Endodermal cell (in vitro differentiated cells): ENCODE measurements around the gene CTNND2. TPM values are rescaled to one million over a fixed set of nuclear protein-coding genes. Genes with fewer than 3 reads are reported as not detected.

Experiments
- DNase-seq: peaks from one replicate; pipeline ENCODE4 v3.0.0-alpha.2; 2017
- H3K27ac ChIP-seq: 2 replicates; pipeline ENCODE4 v1.5.1; 2013; ENCODE audit warnings: mild to moderate bottlenecking, low read depth, low read length, moderate library complexity
- H3K27me3 ChIP-seq: 2 replicates; pipeline ENCODE4 v1.6.1; 2013; ENCODE audit warnings: mild to moderate bottlenecking, low read length, moderate library complexity; ENCODE audit not compliant: insufficient read depth, control insufficient read depth, poor library complexity, severe bottlenecking
- H3K36me3 ChIP-seq: 2 replicates; pipeline ENCODE4 v1.7.0; 2013; ENCODE audit warnings: mild to moderate bottlenecking, low read length, moderate library complexity; ENCODE audit not compliant: control insufficient read depth, insufficient read depth
- H3K4me1 ChIP-seq: one replicate; pipeline ENCODE4 v1.7.0; 2013; ENCODE audit warnings: low read length; ENCODE audit not compliant: control insufficient read depth, insufficient read depth
- H3K4me3 ChIP-seq: 2 replicates; pipeline ENCODE4 v1.5.1; 2013; ENCODE audit warnings: mild to moderate bottlenecking, low read length, moderate library complexity
- H3K9ac ChIP-seq: 2 replicates; pipeline ENCODE4 v1.6.1; 2013; ENCODE audit warnings: mild to moderate bottlenecking, low read length, moderate library complexity; ENCODE audit not compliant: poor library complexity, severe bottlenecking; ENCODE audit errors: extremely low read depth
- H3K9me3 ChIP-seq: 2 replicates; pipeline ENCODE4 v1.6.1; 2013; ENCODE audit warnings: mild to moderate bottlenecking, low read length, moderate library complexity; ENCODE audit not compliant: control insufficient read depth
- H3K27ac Mint-ChIP-seq: 2 replicates; pipeline ENCODE4 v1.8.0; 2020; ENCODE audit warnings: mixed read lengths
- H3K27me3 Mint-ChIP-seq: 2 replicates; pipeline ENCODE4 v1.8.0; 2021; ENCODE audit warnings: mild to moderate bottlenecking, mixed read lengths; ENCODE audit not compliant: insufficient read depth
- H3K36me3 Mint-ChIP-seq: 2 replicates; pipeline ENCODE4 v1.8.0; 2020; ENCODE audit warnings: low read depth, mixed read lengths
- H3K4me1 Mint-ChIP-seq: 2 replicates; pipeline ENCODE4 v1.8.0; 2020; ENCODE audit warnings: mixed read lengths
- H3K4me3 Mint-ChIP-seq: 2 replicates; pipeline ENCODE4 v1.8.0; 2020; ENCODE audit warnings: mild to moderate bottlenecking, moderate library complexity, mixed read lengths
- H3K9me3 Mint-ChIP-seq: 2 replicates; pipeline ENCODE4 v1.8.0; 2020; ENCODE audit warnings: mild to moderate bottlenecking, mixed read lengths
- WGBS, 2 experiments: methylation state at CpG; one replicate each; pipeline versions ENCODE4 v1.1.5 to v1.1.7; 2013; ENCODE audit warnings: missing lambda C conversion rate in 2 of 2, mixed read lengths in 1 of 2; ENCODE audit not compliant: insufficient coverage in 1 of 2, insufficient read length in 1 of 2; 5-methylcytosine and 5-hydroxymethylcytosine counted together
- total RNA-seq, 2 donors: library from RNA; stranded (reverse); fragmentation: NEBNext Ultra II Directional in 1 of 2; extraction: Animal tissue kit (Norgen Biotek cat#: 25700) in 1 of 2; gene quantifications; 2 replicates in 1 of 2; 3 replicates in 1 of 2; pipeline ENCODE4 v1.2.1, GENCODE V29; 2021
- TF ChIP-seq, protein P1 (sequence below): fragments of 200-600 bp; sonication (generic); conservative IDR thresholded peaks from 2 replicates; pipeline ENCODE4 v1.5.0; 2021; ENCODE audit warnings: antibody characterized with exemption, mild to moderate bottlenecking

Gene CTNND2
- total RNA-seq, 2 donors from 2014 or later = 6.5 to 10.3 TPM

DNA sequence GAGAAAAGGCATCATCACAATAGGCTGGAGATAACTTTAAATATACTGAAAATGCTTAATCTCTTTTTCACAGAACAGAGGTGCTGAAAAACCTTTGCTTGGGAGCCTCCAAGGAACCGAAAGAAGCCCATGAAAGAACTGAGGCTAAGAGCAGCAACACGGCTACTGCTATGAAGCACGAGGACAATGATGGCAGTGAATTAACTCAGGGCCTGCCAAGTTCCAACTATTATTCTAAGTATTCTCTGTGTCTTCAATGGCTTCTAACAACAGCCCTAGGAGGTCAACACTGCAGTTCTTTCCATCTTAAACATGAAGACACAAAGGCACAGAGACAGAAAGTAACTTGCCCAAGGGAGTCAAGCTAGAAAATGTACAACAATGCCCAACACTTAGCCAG lies 850.2 kb downstream of the CTNND2 start:
- Mint-ChIP-seq H3K27ac (no peak overlapping the region), H3K4me3 (no peak overlapping the region)
- H3K9ac ChIP-seq = no peak overlapping the region

DNA sequence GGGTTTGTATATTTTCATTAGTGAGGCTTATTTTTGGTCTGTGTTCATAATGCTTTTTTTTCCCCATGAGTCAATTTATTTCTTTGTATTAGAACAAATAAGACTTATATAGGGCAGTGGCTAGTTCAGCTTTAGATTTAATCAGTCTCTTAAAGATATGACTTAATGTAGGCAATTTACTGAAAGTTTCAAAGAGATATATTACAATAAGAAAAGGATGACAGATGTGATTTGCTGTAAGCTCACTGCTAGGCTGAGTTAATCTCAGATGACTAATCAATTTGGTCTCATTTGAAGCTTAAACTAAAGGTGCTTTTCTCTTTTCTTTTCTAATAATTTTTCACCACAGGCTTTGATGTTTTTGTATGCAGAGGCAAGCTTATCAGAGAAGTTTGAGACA lies 851.4 kb downstream of the CTNND2 start:
- no peak for DNase-seq
- Histone ChIP-seq H3K9me3 (peaks cover 11% of the 10 kb centered on the region), H3K9ac (no peak overlapping the region), H3K27me3 (no peaks in the 10 kb centered on the region), H3K4me1 (no peaks in the 10 kb centered on the region), H3K36me3 (no peaks in the 10 kb centered on the region), H3K27ac (no peak overlapping the region), H3K4me3 (no peak overlapping the region)
- TF ChIP-seq, protein P1, sequence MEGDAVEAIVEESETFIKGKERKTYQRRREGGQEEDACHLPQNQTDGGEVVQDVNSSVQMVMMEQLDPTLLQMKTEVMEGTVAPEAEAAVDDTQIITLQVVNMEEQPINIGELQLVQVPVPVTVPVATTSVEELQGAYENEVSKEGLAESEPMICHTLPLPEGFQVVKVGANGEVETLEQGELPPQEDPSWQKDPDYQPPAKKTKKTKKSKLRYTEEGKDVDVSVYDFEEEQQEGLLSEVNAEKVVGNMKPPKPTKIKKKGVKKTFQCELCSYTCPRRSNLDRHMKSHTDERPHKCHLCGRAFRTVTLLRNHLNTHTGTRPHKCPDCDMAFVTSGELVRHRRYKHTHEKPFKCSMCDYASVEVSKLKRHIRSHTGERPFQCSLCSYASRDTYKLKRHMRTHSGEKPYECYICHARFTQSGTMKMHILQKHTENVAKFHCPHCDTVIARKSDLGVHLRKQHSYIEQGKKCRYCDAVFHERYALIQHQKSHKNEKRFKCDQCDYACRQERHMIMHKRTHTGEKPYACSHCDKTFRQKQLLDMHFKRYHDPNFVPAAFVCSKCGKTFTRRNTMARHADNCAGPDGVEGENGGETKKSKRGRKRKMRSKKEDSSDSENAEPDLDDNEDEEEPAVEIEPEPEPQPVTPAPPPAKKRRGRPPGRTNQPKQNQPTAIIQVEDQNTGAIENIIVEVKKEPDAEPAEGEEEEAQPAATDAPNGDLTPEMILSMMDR = no peak
- H3K4me1 Mint-ChIP-seq = peaks cover 2% of the 10 kb centered on the region
- peaks cover 9% of the 10 kb centered on the region for H3K36me3 Mint-ChIP-seq
- no peak overlapping the region for H3K27ac Mint-ChIP-seq
- peaks cover 12% of the 10 kb centered on the region for H3K9me3 Mint-ChIP-seq
- no peaks in the 10 kb centered on the region for H3K27me3 Mint-ChIP-seq
- H3K4me3 Mint-ChIP-seq = no peak overlapping the region

More for the DNA sequence above, 850.2 kb downstream of the CTNND2 start:
- no peak for DNase-seq
- TF ChIP-seq, protein P1 = no peak
- H3K27me3 ChIP-seq = no peaks in the 10 kb centered on the region
- H3K27ac ChIP-seq = no peak overlapping the region
- H3K4me3 ChIP-seq = no peak overlapping the region
- Mint-ChIP-seq H3K9me3 (peaks cover 23% of the 10 kb centered on the region), H3K4me1 (no peaks in the 10 kb centered on the region), H3K27me3 (no peaks in the 10 kb centered on the region), H3K36me3 (peaks cover 10% of the 10 kb centered on the region)
- no peaks in the 10 kb centered on the region for H3K4me1 ChIP-seq
- peaks cover 18% of the 10 kb centered on the region for H3K9me3 ChIP-seq
- H3K36me3 ChIP-seq = no peaks in the 10 kb centered on the region
- WGBS, 2 experiments = 92 to 96% methylated on average over 3 of the region's 3 CpGs

DNA sequence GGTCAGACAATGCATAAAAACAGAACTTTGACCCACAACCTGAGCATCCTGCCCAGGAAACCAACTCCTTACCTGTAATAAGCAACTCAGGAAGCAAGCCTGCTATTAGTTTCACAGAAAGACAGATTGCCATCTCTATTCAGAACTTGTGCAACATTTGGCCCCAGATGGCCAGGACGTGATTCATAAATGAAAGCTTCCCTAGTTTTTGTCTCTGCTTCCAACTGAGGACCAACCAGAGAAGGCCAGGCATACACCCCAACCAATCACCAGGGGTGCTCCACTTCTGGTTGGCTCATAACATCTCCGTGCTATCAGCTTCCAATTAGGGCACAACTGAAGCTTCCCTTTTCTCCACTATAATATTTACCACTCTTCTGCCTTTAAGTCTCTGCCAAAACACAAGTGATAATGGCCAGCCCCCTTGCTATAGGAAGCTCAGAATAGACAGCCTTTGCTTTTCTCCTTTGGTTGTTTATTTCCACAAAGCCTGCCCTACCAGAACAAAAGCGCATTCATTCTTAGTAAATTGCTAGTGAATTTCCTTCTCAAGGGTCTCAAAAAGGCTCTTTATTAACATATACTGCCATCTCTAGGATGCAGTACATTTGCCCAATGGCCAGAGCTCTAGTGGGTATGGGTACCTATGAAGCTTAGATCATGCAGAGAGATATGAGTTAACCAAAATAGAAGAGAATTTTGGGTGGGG lies 853.5 kb downstream of the CTNND2 start:
- Histone ChIP-seq H3K4me1 (no peaks in the 10 kb centered on the region), H3K36me3 (no peaks in the 10 kb centered on the region), H3K27me3 (no peaks in the 10 kb centered on the region), H3K9me3 (no peaks in the 10 kb centered on the region), H3K9ac (no peak overlapping the region), H3K27ac (no peak overlapping the region), H3K4me3 (no peak overlapping the region)
- DNase-seq = no peak
- no peaks in the 10 kb centered on the region for H3K36me3 Mint-ChIP-seq
- H3K9me3 Mint-ChIP-seq = no peaks in the 10 kb centered on the region
- TF ChIP-seq, protein P1 = no peak
- peaks cover 12% of the 10 kb centered on the region for H3K4me1 Mint-ChIP-seq
- no peaks in the 10 kb centered on the region for H3K27me3 Mint-ChIP-seq
- no peak overlapping the region for H3K4me3 Mint-ChIP-seq
- H3K27ac Mint-ChIP-seq = no peak overlapping the region
- 90 to 94% methylated on average over 2 to 3 of the region's 3 CpGs for WGBS, 2 experiments
